Fibroblast of lung (primary cell): ENCODE data around the gene SLC2A4RG.

Source experiments
- EZH2 ChIP-seq: IDR thresholded peaks from 2 replicates; pipeline ENCODE4 v1.5.1; 2012; ENCODE audit warnings: low read length, control low read depth, mild to moderate bottlenecking; ENCODE audit errors: missing control alignments
- TF ChIP-seq, protein P1 (sequence below), 2 donors: IDR thresholded peaks in 1 of 2; conservative IDR thresholded peaks in 1 of 2; 1 replicate in 1 of 2; 2 replicates in 1 of 2; pipeline ENCODE4 v1.5.1; 2011 to 2012; ENCODE audit warnings: low read length in 2 of 2, control low read depth in 1 of 2, inconsistent platforms in 1 of 2, low read depth in 1 of 2, mild to moderate bottlenecking in 1 of 2

DNA sequence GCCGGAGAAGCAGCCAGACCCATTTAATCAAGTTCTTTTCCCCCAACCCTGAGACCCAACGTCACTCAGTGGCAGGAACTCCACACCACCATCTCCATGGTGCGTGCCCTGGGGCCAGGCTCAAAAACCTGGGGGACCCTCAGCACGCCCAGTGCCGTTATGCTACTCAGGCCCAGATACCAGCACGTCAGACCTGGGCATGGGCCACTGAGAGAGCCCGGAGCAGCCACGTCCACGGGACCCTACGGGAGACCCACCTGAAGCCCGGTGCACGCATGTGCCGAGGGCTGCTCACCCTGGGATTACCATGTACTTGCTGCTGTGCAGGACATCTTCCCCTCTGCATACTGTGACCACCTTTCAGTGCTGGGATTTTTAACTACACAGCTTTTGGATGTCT lies 13.8 kb downstream of the SLC2A4RG start:
- TF ChIP-seq, protein P1, sequence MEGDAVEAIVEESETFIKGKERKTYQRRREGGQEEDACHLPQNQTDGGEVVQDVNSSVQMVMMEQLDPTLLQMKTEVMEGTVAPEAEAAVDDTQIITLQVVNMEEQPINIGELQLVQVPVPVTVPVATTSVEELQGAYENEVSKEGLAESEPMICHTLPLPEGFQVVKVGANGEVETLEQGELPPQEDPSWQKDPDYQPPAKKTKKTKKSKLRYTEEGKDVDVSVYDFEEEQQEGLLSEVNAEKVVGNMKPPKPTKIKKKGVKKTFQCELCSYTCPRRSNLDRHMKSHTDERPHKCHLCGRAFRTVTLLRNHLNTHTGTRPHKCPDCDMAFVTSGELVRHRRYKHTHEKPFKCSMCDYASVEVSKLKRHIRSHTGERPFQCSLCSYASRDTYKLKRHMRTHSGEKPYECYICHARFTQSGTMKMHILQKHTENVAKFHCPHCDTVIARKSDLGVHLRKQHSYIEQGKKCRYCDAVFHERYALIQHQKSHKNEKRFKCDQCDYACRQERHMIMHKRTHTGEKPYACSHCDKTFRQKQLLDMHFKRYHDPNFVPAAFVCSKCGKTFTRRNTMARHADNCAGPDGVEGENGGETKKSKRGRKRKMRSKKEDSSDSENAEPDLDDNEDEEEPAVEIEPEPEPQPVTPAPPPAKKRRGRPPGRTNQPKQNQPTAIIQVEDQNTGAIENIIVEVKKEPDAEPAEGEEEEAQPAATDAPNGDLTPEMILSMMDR (conservative IDR thresholded peaks at IDR 0.05 in 1 of 2, IDR thresholded peaks at IDR 0.05 in 1 of 2; ENCODE audit: low read depth in 1 of 2, low read length in 2 of 2), result no peak
- no peak for TF ChIP-seq EZH2
